ENCODE measurements around the gene EFCAB5. TPM values are rescaled to one million over a fixed set of nuclear protein-coding genes. Genes with fewer than 3 reads are reported as not detected.

EFCAB5 gene
- total and polyA plus RNA-seq, 10 of the 15 experiments (the other 5 are each of a cell fraction or from before 2014, with no cell fraction given), result 0.39 to 2.6 (median 1.0) TPM

GRCh38 chr17:30116661-30117551 is 175.5 kb downstream of the EFCAB5 start, which contains the start of gene NSRP1 (continued):
- no peak for TF ChIP-seq SKIL (IDR thresholded peaks at IDR 0.05; ENCODE audit: low read depth, poor library complexity, severe bottlenecking)
- no peak for TF ChIP-seq CHD4 (IDR thresholded peaks at IDR 0.05)
- peak; percentile 22 for TF ChIP-seq RELA (IDR thresholded peaks at IDR 0.05; ENCODE audit: borderline replicate concordance, partially characterized antibody)
- peak; percentile 71 to 74 for TF ChIP-seq IKZF2 (IDR thresholded peaks at IDR 0.05)
- TF ChIP-seq ZSCAN29 (IDR thresholded peaks at IDR 0.05), result no peak
- no peak for TF ChIP-seq CBX5 (IDR thresholded peaks at IDR 0.05; ENCODE audit: low read depth)
- TF ChIP-seq CHD2 (IDR thresholded peaks at IDR 0.05; ENCODE audit: borderline replicate concordance, low read depth, low read length), result peak; percentile 97
- TF ChIP-seq NR2C2 (IDR thresholded peaks at IDR 0.05; ENCODE audit: borderline replicate concordance, control insufficient read depth, insufficient read length, low read depth), result no peak
- peak; percentile 96 for TF ChIP-seq CREB1 (IDR thresholded peaks at IDR 0.05; ENCODE audit: low read depth)
- TF ChIP-seq ZNF592 (IDR thresholded peaks at IDR 0.05), result no peak
- no peak for TF ChIP-seq GABPA (IDR thresholded peaks at IDR 0.05; ENCODE audit: low read depth)
- TF ChIP-seq CBX3 (IDR thresholded peaks at IDR 0.05; ENCODE audit: borderline replicate concordance, low read depth), result no peak
- peak; percentile 84 for TF ChIP-seq POU2F2 (IDR thresholded peaks at IDR 0.05; ENCODE audit: borderline replicate concordance, low read depth, low read length)
- TF ChIP-seq CTCF (IDR thresholded peaks at IDR 0.05 in 2 of 3, conservative IDR thresholded peaks at IDR 0.05 in 1 of 3; ENCODE audit: control insufficient read depth in 2 of 3, extremely low read depth in 1 of 3, insufficient read depth in 1 of 3, low read depth in 3 of 3, low read length in 3 of 3), result no peak
- TF ChIP-seq ZBTB11 (CRISPR knock-in tag; IDR thresholded peaks at IDR 0.05), result no peak
- no peak for TF ChIP-seq EZH2 (IDR thresholded peaks at IDR 0.05; ENCODE audit: borderline replicate concordance, control insufficient read depth, low read depth, low read length)
- no peak for TF ChIP-seq SPI1 (IDR thresholded peaks at IDR 0.05; ENCODE audit: borderline replicate concordance, insufficient read depth, low read depth, low read length)

All from GM12878 (cell line).